WTC11 (cell line): Measurements from ENCODE around the gene GALNT9. TPM values are rescaled to one million over a fixed set of nuclear protein-coding genes. Genes with fewer than 3 reads are reported as not detected.

Experiments
- ATAC-seq: fragments of 200-7000 bp; cut with Tn5 transposase; 2 replicates; pipeline ENCODE4 v1.10.0; 2021; ENCODE audit warnings: mild to moderate bottlenecking, moderate library complexity
- CTCF ChIA-PET: fragments of 300-600 bp; sonication (Branson Sonifier 250); formaldehyde crosslinking; loops from one replicate; lab custom pipeline; 2021; ENCODE audit warnings: antibody characterized with exemption; lab: Charles Lee
- POLR2A ChIA-PET: fragments of 350-600 bp; sonication (Branson Sonifier 250); formaldehyde crosslinking; loops from one replicate; lab custom pipeline; 2021; ENCODE audit warnings: antibody characterized with exemption; lab: Charles Lee
- DNase-seq: peaks from one replicate; pipeline ENCODE4 v3.0.0; 2021; ENCODE audit warnings: low spot score
- H3K27ac Mint-ChIP-seq: 2 replicates; pipeline ENCODE4 v1.8.0; 2021; ENCODE audit warnings: mixed read lengths
- H3K27me3 Mint-ChIP-seq: 2 replicates; pipeline ENCODE4 v1.8.0; 2021; ENCODE audit warnings: low read depth, mild to moderate bottlenecking, moderate library complexity, mixed read lengths
- H3K36me3 Mint-ChIP-seq: 2 replicates; pipeline ENCODE4 v1.8.0; 2021; ENCODE audit warnings: mixed read lengths
- H3K4me1 Mint-ChIP-seq: 2 replicates; pipeline ENCODE4 v1.8.0; 2022; ENCODE audit warnings: mixed read lengths
- H3K4me3 Mint-ChIP-seq: 2 replicates; pipeline ENCODE4 v1.8.0; 2021; ENCODE audit warnings: mild to moderate bottlenecking, moderate library complexity, mixed read lengths
- H3K9me3 Mint-ChIP-seq: 2 replicates; pipeline ENCODE4 v1.8.0; 2021; ENCODE audit warnings: mixed read lengths
- ARID4B ChIP-seq: sonication (generic); formaldehyde crosslinking; IDR thresholded peaks from 2 replicates; pipeline ENCODE4 v1.8.0; 2023; ENCODE audit warnings: missing genetic modification reagents, mild to moderate bottlenecking, borderline replicate concordance
- ATF1 ChIP-seq: sonication (generic); formaldehyde crosslinking; IDR thresholded peaks from 2 replicates; pipeline ENCODE4 v1.8.1; 2023; ENCODE audit warnings: mild to moderate bottlenecking, moderate library complexity, missing genetic modification reagents
- ATF2 ChIP-seq: sonication (generic); formaldehyde crosslinking; IDR thresholded peaks from 2 replicates; pipeline ENCODE4 v1.8.1; 2022; ENCODE audit warnings: low read depth, missing genetic modification reagents, borderline replicate concordance
- CREB1 ChIP-seq: sonication (generic); formaldehyde crosslinking; IDR thresholded peaks from 2 replicates; pipeline ENCODE4 v1.8.0; 2023; ENCODE audit warnings: mild to moderate bottlenecking, missing genetic modification reagents
- CREM ChIP-seq: sonication (generic); formaldehyde crosslinking; IDR thresholded peaks from 2 replicates; pipeline ENCODE4 v1.8.1; 2022; ENCODE audit warnings: mild to moderate bottlenecking, missing genetic modification reagents, moderate library complexity
- ELF4 ChIP-seq: sonication (generic); formaldehyde crosslinking; IDR thresholded peaks from 2 replicates; pipeline ENCODE4 v1.8.1; 2022; ENCODE audit warnings: low read depth, mild to moderate bottlenecking, moderate library complexity, missing genetic modification reagents
- ESRRA ChIP-seq: sonication (generic); formaldehyde crosslinking; IDR thresholded peaks from 2 replicates; pipeline ENCODE4 v1.8.1; 2022; ENCODE audit warnings: mild to moderate bottlenecking, missing genetic modification reagents, borderline replicate concordance
- FOXJ3 ChIP-seq: sonication (generic); formaldehyde crosslinking; IDR thresholded peaks from 2 replicates; pipeline ENCODE4 v1.9.0; 2021; ENCODE audit warnings: missing genetic modification reagents, mild to moderate bottlenecking, borderline replicate concordance
- GABPB1 ChIP-seq: sonication (generic); formaldehyde crosslinking; IDR thresholded peaks from 2 replicates; pipeline ENCODE4 v1.8.1; 2023; ENCODE audit warnings: mild to moderate bottlenecking, missing genetic modification reagents
- HMGXB4 ChIP-seq: sonication (generic); formaldehyde crosslinking; IDR thresholded peaks from 2 replicates; pipeline ENCODE4 v1.8.1; 2023; ENCODE audit warnings: mild to moderate bottlenecking, moderate library complexity, missing genetic modification reagents
- JAZF1 ChIP-seq: fragments of 250-450 bp; sonication (Bioruptor Pico); IDR thresholded peaks from 2 replicates; pipeline ENCODE4 v1.9.0; 2021; ENCODE audit warnings: moderate library complexity, mild to moderate bottlenecking, inconsistent platforms
- MAX ChIP-seq: sonication (generic); formaldehyde crosslinking; IDR thresholded peaks from 2 replicates; pipeline ENCODE4 v1.8.0; 2022; ENCODE audit warnings: mild to moderate bottlenecking, missing genetic modification reagents
- MYBL2 ChIP-seq: sonication (generic); formaldehyde crosslinking; IDR thresholded peaks from 2 replicates; pipeline ENCODE4 v1.8.1; 2023; ENCODE audit warnings: mild to moderate bottlenecking, moderate library complexity, missing genetic modification reagents
- OVOL2 ChIP-seq: fragments of 250-450 bp; sonication (Bioruptor Pico); IDR thresholded peaks from 2 replicates; pipeline ENCODE4 v1.9.0; 2021; ENCODE audit warnings: mild to moderate bottlenecking, borderline replicate concordance
- RORB ChIP-seq: fragments of 250-450 bp; sonication (Bioruptor Pico); IDR thresholded peaks from 2 replicates; pipeline ENCODE4 v1.9.0; 2021; ENCODE audit warnings: mild to moderate bottlenecking
- SMAD4 ChIP-seq: sonication (generic); formaldehyde crosslinking; IDR thresholded peaks from 2 replicates; pipeline ENCODE4 v1.8.0; 2022; ENCODE audit warnings: mild to moderate bottlenecking, missing genetic modification reagents
- TCF7 ChIP-seq: sonication (generic); formaldehyde crosslinking; IDR thresholded peaks from 2 replicates; pipeline ENCODE4 v1.8.0; 2022; ENCODE audit warnings: mild to moderate bottlenecking, low read depth, missing genetic modification reagents, moderate library complexity
- TP53 ChIP-seq: sonication (generic); formaldehyde crosslinking; IDR thresholded peaks from 2 replicates; pipeline ENCODE4 v1.8.1; 2023; ENCODE audit warnings: mild to moderate bottlenecking, missing genetic modification reagents
- ZNF121 ChIP-seq: sonication (generic); formaldehyde crosslinking; IDR thresholded peaks from 2 replicates; pipeline ENCODE4 v1.8.0; 2023; ENCODE audit warnings: missing genetic modification reagents
- ZNF232 ChIP-seq: sonication (generic); formaldehyde crosslinking; IDR thresholded peaks from 2 replicates; pipeline ENCODE4 v1.8.0; 2022; ENCODE audit warnings: mild to moderate bottlenecking, missing genetic modification reagents
- ZNF416 ChIP-seq: fragments of 250-450 bp; sonication (Bioruptor Pico); IDR thresholded peaks from 2 replicates; pipeline ENCODE4 v1.9.0; 2021; ENCODE audit warnings: mild to moderate bottlenecking, inconsistent platforms
- ZNF512 ChIP-seq: sonication (generic); formaldehyde crosslinking; IDR thresholded peaks from 2 replicates; pipeline ENCODE4 v1.8.1; 2022; ENCODE audit warnings: missing genetic modification reagents, borderline replicate concordance
- total RNA-seq: library from RNA; stranded (reverse); gene quantifications from 3 replicates; pipeline ENCODE4 v1.2.3, GENCODE V29; 2021

Gene GALNT9
- total RNA-seq, 1 experiment from 2014 or later = 0.90 TPM

- TF ChIP-seq ELF4 (CRISPR knock-in tag) (no peak), TCF7 (CRISPR knock-in tag) (no peak), OVOL2 (CRISPR knock-in tag) (no peak), MYBL2 (CRISPR knock-in tag) (no peak)
Measured at GRCh38 chr12:132363661-132364347, 34.4 kb upstream of the GALNT9 start (continued).

- H3K27me3 Mint-ChIP-seq = peaks cover 22% of the 10 kb centered on the region
- H3K36me3 Mint-ChIP-seq = peaks cover 4% of the 10 kb centered on the region
- H3K4me1 Mint-ChIP-seq = no peaks in the 10 kb centered on the region
- CTCF ChIA-PET = no interaction called here
- H3K4me3 Mint-ChIP-seq = no peak overlapping the region
- no peak overlapping the region for H3K27ac Mint-ChIP-seq
- ATAC-seq (no peak), DNase-seq (peak; percentile 6)
- POLR2A ChIA-PET = no interaction called here
- H3K9me3 Mint-ChIP-seq = peaks cover 5% of the 10 kb centered on the region; the same call in 1 of the 2 replicates
- TF ChIP-seq SMAD4 (CRISPR knock-in tag) = no peak
- TF ChIP-seq ATF2 (CRISPR knock-in tag) = no peak
- no peak for TF ChIP-seq HMGXB4
- TF ChIP-seq ZNF512 (CRISPR knock-in tag) = no peak
- no peak for TF ChIP-seq FOXJ3 (CRISPR knock-in tag)
- TF ChIP-seq GABPB1 (CRISPR knock-in tag) = no peak
- TF ChIP-seq RORB (CRISPR knock-in tag) = no peak
- TF ChIP-seq CREM (CRISPR knock-in tag) = no peak
- no peak for TF ChIP-seq MAX (CRISPR knock-in tag)
- TF ChIP-seq TP53 (CRISPR knock-in tag) = no peak
- no peak for TF ChIP-seq ZNF232
Measured at GRCh38 chr12:132362996-132363660, 33.7 kb upstream of the GALNT9 start.

- H3K27me3 Mint-ChIP-seq = peaks cover 22% of the 10 kb centered on the region
- H3K4me3 Mint-ChIP-seq = no peak overlapping the region
- peaks cover 2% of the 10 kb centered on the region for H3K4me1 Mint-ChIP-seq
- peaks cover 4% of the 10 kb centered on the region for H3K36me3 Mint-ChIP-seq
- peaks cover 5% of the 10 kb centered on the region; the same call in 1 of the 2 replicates for H3K9me3 Mint-ChIP-seq
- ChIA-PET POLR2A (no interaction called here), CTCF (interaction anchor here (1.5 kb wide), 1 partner anchor 19 kb away, joined by 4 read pairs; no protein-coding TSS in a partner anchor)
- H3K27ac Mint-ChIP-seq = no peak overlapping the region
- peak; percentile 8 for DNase-seq
- ATAC-seq = no peak
- TF ChIP-seq ZNF121 (CRISPR knock-in tag) = no peak
- no peak for TF ChIP-seq JAZF1 (CRISPR knock-in tag)
- TF ChIP-seq ESRRA = no peak
- TF ChIP-seq OVOL2 (CRISPR knock-in tag) = no peak
- no peak for TF ChIP-seq ATF1 (CRISPR knock-in tag)
- no peak for TF ChIP-seq ARID4B
- no peak for TF ChIP-seq ZNF416 (CRISPR knock-in tag)
- no peak for TF ChIP-seq ZNF232
- TF ChIP-seq CREB1 (CRISPR knock-in tag) = no peak
- TF ChIP-seq GABPB1 (CRISPR knock-in tag) = no peak
Measured at GRCh38 chr12:132360906-132361777, 31.8 kb upstream of the GALNT9 start.
